Adrenal gland (tissue), 5 donors: ENCODE data around the gene GPRC5C.

Experiments used
- CTCF ChIP-seq, 6 experiments: fragments of 450-650 bp in 4 of 6; fragments of 200-600 bp in 2 of 6; sonication (generic) in 1 of 6; IDR thresholded peaks; 1 replicate in 5 of 6; 2 replicates in 1 of 6; pipeline versions ENCODE4 v1.5.1 to v1.8.0; 2016 to 2021; ENCODE audit warnings: antibody characterized with exemption in 6 of 6, mild to moderate bottlenecking in 2 of 6, moderate library complexity in 1 of 6
- POLR2A ChIP-seq, 2 donors: fragments of 450-650 bp; IDR thresholded peaks; one replicate each; pipeline ENCODE4 v1.6.1; 2017; ENCODE audit warnings: antibody characterized with exemption in 2 of 2, mild to moderate bottlenecking in 2 of 2, moderate library complexity in 1 of 2
- donor health status: DM: no; HTN: no; CAD: no.

GRCh38 chr17:74457146-74457819, 25.4 kb downstream of the GPRC5C start:
- peak; percentile 92 to 99 (median 97) for TF ChIP-seq CTCF (IDR thresholded peaks at IDR 0.05)
- TF ChIP-seq POLR2A (IDR thresholded peaks at IDR 0.05), result no peak
